22Rv1 (cell line): ENCODE data around the gene CDK14.

ENCODE experiments used
- ZFX ChIP-seq: fragments of 450-650 bp; IDR thresholded peaks from 2 replicates; pipeline ENCODE4 v1.6.1; 2017; ENCODE audit warnings: antibody characterized with exemption, borderline replicate concordance
- TF ChIP-seq, protein P1 (sequence below): fragments of 450-650 bp; IDR thresholded peaks from 2 replicates; pipeline ENCODE4 v1.5.1; 2017; ENCODE audit warnings: mild to moderate bottlenecking

DNA sequence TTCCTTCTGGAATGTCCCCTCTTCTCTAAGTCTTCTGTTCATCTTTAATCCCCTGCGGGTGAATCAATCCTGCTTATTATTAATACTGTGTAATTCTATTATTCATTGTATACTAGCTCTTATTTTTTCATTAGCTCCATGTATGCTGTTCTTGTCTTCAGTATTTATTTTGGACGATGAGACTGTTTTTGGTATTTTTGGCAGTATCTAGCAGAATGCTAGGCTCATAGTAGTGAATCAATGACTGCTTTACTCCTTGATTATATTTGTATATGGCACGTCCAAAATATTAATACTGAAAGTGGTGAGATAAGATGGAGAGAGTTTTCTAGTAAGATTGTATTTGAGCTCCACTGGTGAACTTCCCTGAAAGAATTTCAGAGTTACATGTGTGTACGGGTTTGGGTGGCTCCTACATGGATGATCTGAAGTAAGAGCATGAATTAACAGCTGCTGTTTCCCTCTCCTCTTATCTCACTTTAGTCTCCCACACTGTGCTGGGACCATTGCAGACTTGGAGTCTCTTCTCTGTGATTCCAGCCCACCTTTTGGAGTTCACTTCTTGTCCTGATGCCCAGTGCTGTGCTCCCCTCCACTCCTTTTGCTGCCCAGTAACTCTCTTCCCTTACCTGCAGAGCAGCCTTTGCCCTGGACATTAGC is 226.0 kb downstream of the CDK14 start:
- TF ChIP-seq, protein P1, sequence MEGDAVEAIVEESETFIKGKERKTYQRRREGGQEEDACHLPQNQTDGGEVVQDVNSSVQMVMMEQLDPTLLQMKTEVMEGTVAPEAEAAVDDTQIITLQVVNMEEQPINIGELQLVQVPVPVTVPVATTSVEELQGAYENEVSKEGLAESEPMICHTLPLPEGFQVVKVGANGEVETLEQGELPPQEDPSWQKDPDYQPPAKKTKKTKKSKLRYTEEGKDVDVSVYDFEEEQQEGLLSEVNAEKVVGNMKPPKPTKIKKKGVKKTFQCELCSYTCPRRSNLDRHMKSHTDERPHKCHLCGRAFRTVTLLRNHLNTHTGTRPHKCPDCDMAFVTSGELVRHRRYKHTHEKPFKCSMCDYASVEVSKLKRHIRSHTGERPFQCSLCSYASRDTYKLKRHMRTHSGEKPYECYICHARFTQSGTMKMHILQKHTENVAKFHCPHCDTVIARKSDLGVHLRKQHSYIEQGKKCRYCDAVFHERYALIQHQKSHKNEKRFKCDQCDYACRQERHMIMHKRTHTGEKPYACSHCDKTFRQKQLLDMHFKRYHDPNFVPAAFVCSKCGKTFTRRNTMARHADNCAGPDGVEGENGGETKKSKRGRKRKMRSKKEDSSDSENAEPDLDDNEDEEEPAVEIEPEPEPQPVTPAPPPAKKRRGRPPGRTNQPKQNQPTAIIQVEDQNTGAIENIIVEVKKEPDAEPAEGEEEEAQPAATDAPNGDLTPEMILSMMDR = no peak
- no peak for TF ChIP-seq ZFX
